Right lobe of liver (tissue), 6 donors: ENCODE results near the gene MIOX. TPM values are rescaled to one million over a fixed set of nuclear protein-coding genes. Genes with fewer than 3 reads are reported as not detected.
A peak's percentile ranks its signal among the peaks of the same experiment; 100 is the strongest.

Experiments
- ATAC-seq, 4 donors: fragments of 200-7000 bp; cut with Tn5 transposase; one replicate each; pipeline ENCODE4 v1.9.1; 2020; ENCODE audit warnings: mild to moderate bottlenecking in 4 of 4, moderate library complexity in 4 of 4
- DNase-seq, 3 donors: peaks; one replicate each; pipeline ENCODE4 v3.0.0-alpha.2; 2020
- H3K27ac ChIP-seq, 3 donors: fragments of 200-600 bp; one replicate each; pipeline ENCODE4 v1.8.0; 2022
- H3K27me3 ChIP-seq, 2 donors: fragments of 200-600 bp; one replicate each; pipeline ENCODE4 v1.8.0; 2022
- H3K36me3 ChIP-seq, 4 donors: fragments of 200-600 bp; sonication (generic) in 1 of 4; one replicate each; pipeline versions ENCODE4 v1.5.1 to v1.8.0; 2017 to 2022; ENCODE audit warnings: control low read depth in 1 of 4
- H3K4me1 ChIP-seq, 4 donors: fragments of 200-600 bp; sonication (generic) in 1 of 4; one replicate each; pipeline versions ENCODE4 v1.5.1 to v1.8.0; 2017 to 2022; ENCODE audit warnings: control low read depth in 1 of 4
- H3K4me3 ChIP-seq, 3 donors: fragments of 200-600 bp; one replicate each; pipeline ENCODE4 v1.8.0; 2022
- H3K9me3 ChIP-seq, 4 donors: fragments of 200-600 bp; sonication (generic) in 1 of 4; one replicate each; pipeline versions ENCODE4 v1.5.1 to v1.8.0; 2017 to 2022; ENCODE audit warnings: control low read depth in 1 of 4
- CTCF ChIP-seq, 4 donors: fragments of 200-600 bp in 3 of 4; fragments of 450-650 bp in 1 of 4; IDR thresholded peaks; one replicate each; pipeline versions ENCODE4 v1.5.1 to v1.8.0; 2016 to 2022; ENCODE audit warnings: antibody characterized with exemption in 4 of 4, mild to moderate bottlenecking in 2 of 4
- POLR2A ChIP-seq: fragments of 450-650 bp; IDR thresholded peaks from one replicate; pipeline ENCODE4 v1.6.1; 2017; ENCODE audit warnings: antibody characterized with exemption, mild to moderate bottlenecking
- WGBS: methylation state at CpG from one replicate; pipeline ENCODE4 v1.1.6; 2018; ENCODE audit warnings: low coverage, low lambda C conversion rate; ENCODE audit not compliant: insufficient coverage; ENCODE audit errors: missing lambda C conversion rate; 5-methylcytosine and 5-hydroxymethylcytosine counted together
- intact Hi-C, 2 donors: fragments of 100-400 bp; cut with DNase I; formaldehyde crosslinking; loops; one replicate each; pipeline versions ENCODE4 v1.11.2 to v1.14.1; 2022
- total RNA-seq, 6 experiments: library from RNA; depleted of rRNA in 2 of 6; stranded (reverse); fragments of >200 nt in 2 of 6; fragmentation: NEBNext Ultra II Directional in 3 of 6; extraction: Animal tissue kit (Norgen Biotek cat#: 25700) in 3 of 6; gene quantifications; one replicate each; pipeline versions ENCODE4 v1.1.0 to v1.2.4, GENCODE V29; 2016 to 2023
- donor health status: DM: no; HTN: yes; CAD: no.
- donor health status: DM: no; HTN: no; CAD: no.
- donor health status: DM: no; HTN: no; CAD: no.
- donor health status: DM: no; HTN: yes; CAD: no.
- donor health status: DM: no; HTN: yes; CAD: no.

Gene MIOX
- total RNA-seq, 6 experiments from 2014 or later = not detected

GRCh38 chr22:50487290-50488005 lies 789 bp downstream of the MIOX start:
- no CpG with 5 or more reads among the region's 23 CpGs for WGBS
- peaks cover 0 to 5% (median 1%) of the 10 kb centered on the region in 4 donors for H3K4me1 ChIP-seq
- ATAC-seq (no peak), DNase-seq (peak in 2 of 3 donors; percentile 18 to 39)
- no peaks in the 10 kb centered on the region for H3K27me3 ChIP-seq
- no peak for TF ChIP-seq CTCF (IDR thresholded peaks at IDR 0.05)
- no peak for TF ChIP-seq POLR2A
- intact Hi-C loops = loop anchor here in 1 of 2 donors (10.0 kb wide), 1 partner anchor 243 kb away; the partner anchor contains the start of gene TUBGCP6
- H3K36me3 ChIP-seq = no peaks in the 10 kb centered on the region
- no peaks in the 10 kb centered on the region for H3K9me3 ChIP-seq
- H3K4me3 ChIP-seq = no peak overlapping the region
- H3K27ac ChIP-seq = no peak overlapping the region

GRCh38 chr22:50488006-50488677 lies 1.5 kb downstream of the MIOX start:
- no CpG with 5 or more reads among the region's 18 CpGs for WGBS
- intact Hi-C loops = loop anchor here in 1 of 2 donors (10.0 kb wide), 1 partner anchor 243 kb away; the partner anchor contains the start of gene TUBGCP6
- no peak overlapping the region for H3K27ac ChIP-seq
- peaks cover 0 to 5% (median 1%) of the 10 kb centered on the region in 4 donors for H3K4me1 ChIP-seq
- no peaks in the 10 kb centered on the region for H3K9me3 ChIP-seq
- ATAC-seq (no peak), DNase-seq (peak in 2 of 3 donors; percentile 44 to 47)
- no peak overlapping the region for H3K4me3 ChIP-seq
- no peaks in the 10 kb centered on the region for H3K27me3 ChIP-seq
- TF ChIP-seq POLR2A (no peak), CTCF (IDR thresholded peaks at IDR 0.05) (no peak)
- no peaks in the 10 kb centered on the region for H3K36me3 ChIP-seq

- Histone ChIP-seq H3K27ac (no peak overlapping the region), H3K27me3 (no peaks in the 10 kb centered on the region), H3K36me3 (no peaks in the 10 kb centered on the region), H3K9me3 (no peaks in the 10 kb centered on the region), H3K4me3 (no peak overlapping the region), H3K4me1 (peaks cover 0 to 5% (median 1%) of the 10 kb centered on the region in 4 donors)
- TF ChIP-seq CTCF (IDR thresholded peaks at IDR 0.05) = no peak
- TF ChIP-seq POLR2A = no peak
- ATAC-seq (no peak), DNase-seq (no peak)
- 70% methylated on average over 16 of the region's 19 CpGs for WGBS
- intact Hi-C loops = loop anchor here in 1 of 2 donors (10.0 kb wide), 1 partner anchor 244 kb away; the partner anchor contains the start of gene TUBGCP6
Observed at GRCh38 chr22:50488886-50489285, 2.2 kb downstream of the MIOX start.

- WGBS = no CpG with 5 or more reads among the region's 31 CpGs
Observed at GRCh38 chr22:50489363-50490243, 2.9 kb downstream of the MIOX start.

More at GRCh38 chr22:50489363-50490243, 2.9 kb downstream of the MIOX start:
- Histone ChIP-seq H3K4me1 (peaks cover 0 to 5% (median 1%) of the 10 kb centered on the region in 4 donors), H3K36me3 (no peaks in the 10 kb centered on the region), H3K4me3 (no peak overlapping the region), H3K27me3 (no peaks in the 10 kb centered on the region), H3K9me3 (no peaks in the 10 kb centered on the region), H3K27ac (no peak overlapping the region)
- intact Hi-C loops = loop anchor here in 1 of 2 donors (10.0 kb wide), 1 partner anchor 245 kb away; the partner anchor contains the start of gene TUBGCP6
- no peak for DNase-seq
- TF ChIP-seq POLR2A (no peak), CTCF (IDR thresholded peaks at IDR 0.05) (no peak)
- no peak for ATAC-seq
